GM18873 (cell line): ENCODE results near the gene DNMT1.
"Not testable (repeated sequence)": the region's sequence is repeated elsewhere in the genome, so short reads cannot be mapped to it uniquely, and the experiment has no call there.

Experiments used
- ATAC-seq: cut with Tn5 transposase; IDR thresholded peaks from one replicate; pipeline ENCODE4 v1.9.1; 2021; ENCODE audit warnings: mild to moderate bottlenecking, moderate library complexity, moderate number of reproducible peaks; ENCODE audit not compliant: unreplicated experiment, low FRiP score

The DNMT1 gene

DNA sequence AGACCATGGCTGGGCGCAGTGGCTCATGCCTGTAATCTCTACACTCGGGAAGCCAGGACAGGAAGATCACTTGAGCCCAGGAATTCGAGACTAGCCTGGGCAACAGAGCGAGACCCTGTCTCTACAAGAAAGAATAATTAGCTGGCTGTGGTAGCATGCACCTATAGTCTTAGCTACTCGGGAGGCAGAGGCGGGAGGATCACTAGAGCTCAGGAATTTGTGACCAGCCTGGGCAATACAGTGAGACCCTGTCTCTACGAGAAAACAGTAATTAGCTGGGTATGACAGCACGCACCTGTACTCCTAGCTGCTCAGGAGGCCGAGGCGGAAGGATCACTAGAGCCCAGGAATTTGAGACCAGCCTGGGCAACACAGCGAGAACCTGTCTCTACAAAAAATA is 7.4 kb downstream of the DNMT1 start:
- no peak for ATAC-seq

DNA sequence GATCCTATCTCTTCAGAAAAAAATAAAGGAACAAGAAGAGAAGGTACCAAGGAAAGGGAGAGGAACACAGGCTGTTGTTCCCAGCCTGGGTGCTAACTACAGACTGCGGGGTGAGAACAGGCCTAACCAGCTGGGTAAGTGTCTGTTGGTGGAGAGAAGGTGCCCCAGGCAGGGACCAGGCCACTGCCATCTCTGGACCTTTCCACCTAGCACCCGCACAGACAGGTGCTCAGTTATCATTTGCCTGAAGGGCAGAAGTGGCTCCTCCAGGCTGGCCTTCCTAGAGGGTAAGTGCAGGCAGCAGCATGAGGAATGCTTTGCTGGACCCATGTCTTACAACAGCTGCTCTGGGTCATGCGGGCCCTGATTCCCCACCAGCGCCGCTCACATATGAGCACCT is 10.1 kb downstream of the DNMT1 start:
- ATAC-seq, result no peak

DNA sequence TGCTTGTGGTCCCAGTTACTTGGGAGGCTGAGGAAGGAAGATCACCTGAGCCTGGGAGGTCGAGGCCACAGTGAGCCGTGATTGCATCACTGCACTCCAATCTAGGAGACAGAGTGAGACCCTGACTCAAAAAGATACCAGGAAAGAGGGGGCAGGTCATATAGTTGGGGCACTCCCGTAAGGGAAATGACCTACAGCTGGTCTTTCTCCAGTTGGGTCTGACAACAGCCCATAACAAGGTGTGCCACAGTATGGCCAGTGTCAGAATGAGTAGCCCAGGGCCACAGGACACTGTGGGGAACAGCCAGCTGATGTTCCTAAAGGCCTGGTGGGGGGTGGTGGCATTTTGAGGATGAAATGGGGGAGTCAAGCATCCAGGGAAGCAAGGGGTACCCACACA is 10.8 kb downstream of the DNMT1 start:
- no peak for ATAC-seq

DNA sequence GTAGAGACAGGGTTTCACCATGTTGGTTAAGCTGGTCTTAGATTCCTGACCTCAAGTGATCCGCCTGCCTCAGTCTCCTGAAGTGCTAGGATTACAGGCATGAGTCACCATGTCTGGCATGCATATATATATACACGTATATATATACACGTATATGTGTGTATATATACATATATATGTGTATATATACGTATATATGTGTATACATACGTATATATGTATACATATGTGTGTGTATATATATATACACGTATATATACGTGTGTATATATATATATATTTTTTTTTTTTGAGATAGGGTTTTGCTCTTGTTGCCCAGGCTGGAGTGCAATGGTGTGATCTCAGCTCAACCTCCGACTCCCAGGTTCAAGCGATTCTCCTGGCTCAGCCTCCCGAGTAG is 11.9 kb downstream of the DNMT1 start:
- ATAC-seq, result no peak

DNA sequence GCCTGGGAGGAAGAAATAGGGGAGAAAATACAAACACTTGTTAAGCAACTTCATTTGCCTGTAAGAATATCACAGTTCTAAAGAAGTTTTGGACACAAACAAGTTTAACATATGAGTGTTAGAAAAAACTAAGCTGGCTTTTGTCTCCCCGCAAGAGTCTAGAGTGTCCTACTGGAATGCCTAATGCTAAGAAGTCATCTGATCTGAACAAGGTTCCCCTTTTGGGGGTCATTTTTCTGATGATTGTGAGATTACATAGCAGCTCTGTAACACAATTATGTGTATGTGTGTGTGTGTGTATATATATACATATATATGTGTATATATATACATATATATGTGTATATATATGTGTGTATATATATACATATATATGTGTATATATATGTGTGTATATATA is 12.7 kb downstream of the DNMT1 start:
- no peak for ATAC-seq

DNA sequence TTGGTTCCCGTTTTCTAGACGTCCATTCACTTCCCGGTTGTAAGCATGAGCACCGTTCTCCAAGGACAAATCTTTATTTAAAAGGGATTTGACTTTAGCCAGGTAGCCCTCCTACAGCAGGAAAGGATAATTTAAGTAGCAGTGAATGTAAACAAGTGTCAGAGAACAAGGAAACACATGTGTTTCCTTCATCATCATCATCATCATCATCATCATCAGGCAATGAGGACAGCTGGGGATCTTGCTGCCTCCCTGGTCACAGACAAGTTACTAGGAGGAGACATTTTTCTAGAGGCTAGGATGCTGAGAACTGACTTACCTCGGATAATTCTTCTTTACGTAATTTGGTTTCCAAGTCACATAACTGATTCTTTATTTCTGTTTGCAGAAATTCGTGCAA is 14.3 kb downstream of the DNMT1 start:
- ATAC-seq, result no peak

DNA sequence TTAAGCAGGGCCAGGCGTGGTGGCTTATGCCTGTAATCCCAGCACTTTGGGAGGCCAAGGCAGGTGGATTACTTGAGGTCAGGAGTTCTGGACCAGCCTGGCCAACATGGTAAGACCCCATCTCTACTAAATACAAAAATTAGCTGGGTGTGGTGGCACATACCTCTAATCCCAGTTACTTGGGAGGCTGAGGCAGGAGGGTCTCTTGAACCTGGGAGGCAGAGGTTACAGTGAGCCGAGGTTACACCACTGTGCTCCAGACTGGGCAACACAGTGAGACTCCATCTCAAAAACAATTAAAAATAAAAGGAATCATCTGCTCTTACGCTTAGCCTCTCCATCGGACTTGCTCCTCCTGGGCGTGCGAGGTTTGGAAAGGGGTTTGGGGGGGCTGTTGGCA is 14.7 kb downstream of the DNMT1 start:
- not testable (repeated sequence) for ATAC-seq

DNA sequence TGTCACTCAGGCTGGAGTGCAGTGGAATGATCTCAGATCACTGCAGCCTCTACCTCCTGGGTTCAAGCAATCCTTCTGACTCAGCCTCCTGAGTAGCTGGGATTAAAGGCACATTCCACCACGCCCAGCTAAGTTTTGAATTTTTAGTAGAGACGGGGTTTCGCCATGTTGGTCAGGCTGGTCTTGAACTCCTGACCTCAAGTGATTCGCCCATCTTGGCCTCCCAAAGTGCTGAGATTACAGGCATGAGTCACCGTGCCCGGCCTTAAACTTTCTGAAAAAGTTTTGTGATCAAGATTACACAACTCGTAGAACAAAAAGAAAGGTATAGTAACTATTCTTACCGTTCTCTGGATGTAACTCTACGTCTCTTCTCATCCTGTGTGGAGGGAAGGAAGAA is 21.2 kb downstream of the DNMT1 start:
- no peak for ATAC-seq

DNA sequence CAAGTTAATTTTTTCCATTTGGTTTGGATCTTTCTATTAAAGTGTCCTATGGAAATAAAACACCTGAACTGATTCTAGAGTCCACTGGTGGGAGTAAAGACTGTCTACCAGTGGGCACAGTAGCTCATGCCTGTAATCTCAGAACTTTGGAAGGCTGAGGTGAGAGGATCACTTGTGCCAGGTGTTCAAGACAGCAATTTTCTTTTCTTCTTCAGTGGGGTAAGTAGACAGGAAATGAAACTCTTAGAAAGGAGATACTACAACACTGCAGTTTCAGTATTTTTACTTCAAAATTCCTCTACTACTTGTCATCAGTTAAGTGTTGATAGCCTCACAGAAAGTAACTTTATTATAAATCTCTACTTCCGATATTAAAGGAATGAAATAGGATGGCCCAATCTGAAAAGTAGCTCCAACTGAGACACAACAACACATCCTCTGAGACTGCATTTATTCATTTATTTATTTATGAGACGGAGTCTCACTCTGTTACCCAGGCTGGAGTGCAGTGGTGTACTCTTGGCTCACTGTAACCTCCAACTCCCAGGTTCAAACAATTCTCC is 26.3 kb downstream of the DNMT1 start:
- ATAC-seq, result no peak

DNA sequence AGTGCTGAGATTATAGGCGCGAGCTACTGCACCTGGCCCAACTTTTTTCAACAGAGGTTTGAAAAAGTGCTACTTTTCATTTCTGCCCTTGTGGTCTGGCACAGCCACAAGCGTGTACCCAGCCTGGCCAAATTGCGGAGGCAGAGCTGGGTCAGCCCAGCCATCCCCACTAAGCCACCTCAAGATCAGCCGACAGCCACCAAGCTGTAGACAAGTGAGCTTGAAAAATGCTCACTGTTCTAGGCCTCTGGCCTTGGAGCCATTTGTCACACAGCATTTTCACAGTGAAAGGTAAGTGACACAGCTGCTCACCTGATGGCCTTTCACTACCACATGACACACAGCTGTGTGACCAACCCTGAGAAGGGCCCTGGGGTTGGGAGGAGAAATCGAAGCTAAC is 27.3 kb downstream of the DNMT1 start:
- ATAC-seq, result no peak

DNA sequence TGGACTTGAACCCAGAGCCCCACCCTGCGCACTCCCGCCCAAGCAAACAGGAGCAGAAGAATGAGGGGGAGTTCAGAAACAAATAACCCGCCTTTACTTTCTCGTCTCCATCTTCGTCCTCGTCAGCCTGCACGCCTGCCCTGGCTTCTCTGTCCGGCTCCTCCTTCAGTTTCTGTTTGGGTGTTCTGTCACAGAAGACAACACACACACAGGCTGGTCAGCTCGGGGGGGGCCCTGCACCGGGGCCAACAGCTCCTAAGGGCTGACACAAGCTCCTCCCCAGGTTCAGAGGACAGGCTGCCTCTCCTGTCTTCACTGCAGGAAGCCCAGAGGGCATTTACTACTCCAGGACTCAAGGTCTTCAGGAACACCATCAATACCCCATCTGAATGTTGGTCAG is 28.3 kb downstream of the DNMT1 start:
- ATAC-seq, result not testable (repeated sequence)

DNA sequence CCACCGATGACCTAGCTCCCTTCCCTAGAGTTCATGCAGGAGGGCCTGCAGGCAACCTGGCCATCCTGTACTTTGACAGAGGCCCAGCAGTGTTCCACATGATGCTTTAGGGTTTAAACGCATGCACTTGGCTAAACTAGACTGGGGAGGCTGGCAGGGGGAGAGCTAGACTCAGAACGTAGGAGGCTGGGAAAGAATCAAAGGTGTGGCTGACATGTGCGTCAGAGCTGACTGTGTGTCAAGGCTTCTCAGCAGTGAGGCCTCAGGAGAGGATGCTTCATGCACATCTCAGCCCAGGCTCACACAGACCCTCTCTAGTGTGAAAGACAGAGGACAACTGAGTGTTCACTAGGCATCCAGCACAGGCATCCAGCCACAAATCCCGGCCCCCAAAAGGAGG is 28.7 kb downstream of the DNMT1 start:
- no peak for ATAC-seq

DNA sequence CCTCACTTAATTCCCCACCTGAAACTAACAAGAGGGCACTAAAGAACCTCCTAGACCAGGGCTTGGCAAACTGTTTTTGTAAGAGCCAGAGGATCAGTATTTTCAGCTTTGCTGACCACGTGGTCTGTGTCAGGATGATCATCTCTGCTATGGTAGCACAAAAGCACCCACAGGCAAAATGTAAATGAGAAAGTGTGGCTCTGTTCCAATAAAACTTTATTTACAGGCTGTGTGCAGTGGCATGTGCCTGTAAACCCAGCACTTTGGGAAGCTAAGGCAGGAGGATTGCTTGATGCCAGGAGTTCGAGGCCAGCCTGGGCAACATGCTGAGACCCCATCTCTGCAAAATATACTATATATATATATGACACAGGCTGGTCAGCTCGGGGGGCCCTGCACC is 31.2 kb downstream of the DNMT1 start:
- ATAC-seq, result no peak

DNA sequence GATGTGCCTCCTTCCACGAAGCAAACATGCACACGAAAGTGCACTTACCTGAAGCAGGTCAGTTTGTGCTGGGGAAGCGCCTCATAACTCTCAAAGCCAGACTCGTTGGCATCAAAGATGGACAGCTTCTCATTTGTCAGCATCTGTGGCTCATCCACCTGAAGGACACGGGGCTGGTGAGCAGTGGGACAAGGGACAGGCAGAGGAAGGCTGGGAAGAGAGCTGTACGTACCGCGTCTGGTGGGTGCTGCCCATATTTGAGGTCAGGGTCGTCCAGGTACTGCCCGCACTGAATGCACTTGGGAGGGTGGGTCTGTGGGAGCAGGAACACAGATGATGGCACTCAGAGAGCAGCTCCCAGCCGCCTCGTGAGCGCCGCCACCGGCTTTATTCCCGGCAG is 35.1 kb downstream of the DNMT1 start:
- no peak for ATAC-seq

DNA sequence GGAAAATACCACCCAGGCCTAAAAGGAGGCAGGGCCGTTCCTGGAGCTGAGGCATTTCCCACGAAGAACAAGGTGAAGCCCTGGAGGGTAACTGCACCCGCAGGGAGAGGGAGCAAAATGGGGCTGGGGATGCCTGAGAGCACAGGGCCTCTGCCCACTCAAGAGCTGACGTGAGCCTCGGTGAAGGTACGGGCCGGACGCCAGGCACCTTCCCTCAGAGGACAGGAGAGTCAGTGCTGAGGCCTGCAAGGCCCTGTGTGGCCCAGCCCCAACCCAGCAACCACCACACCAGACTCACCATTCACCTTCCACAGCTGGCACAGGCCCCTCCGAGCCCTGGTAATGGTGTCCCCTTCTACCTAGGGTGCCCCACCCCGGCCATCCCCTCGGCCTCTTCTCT is 36.3 kb downstream of the DNMT1 start:
- ATAC-seq, result no peak

DNA sequence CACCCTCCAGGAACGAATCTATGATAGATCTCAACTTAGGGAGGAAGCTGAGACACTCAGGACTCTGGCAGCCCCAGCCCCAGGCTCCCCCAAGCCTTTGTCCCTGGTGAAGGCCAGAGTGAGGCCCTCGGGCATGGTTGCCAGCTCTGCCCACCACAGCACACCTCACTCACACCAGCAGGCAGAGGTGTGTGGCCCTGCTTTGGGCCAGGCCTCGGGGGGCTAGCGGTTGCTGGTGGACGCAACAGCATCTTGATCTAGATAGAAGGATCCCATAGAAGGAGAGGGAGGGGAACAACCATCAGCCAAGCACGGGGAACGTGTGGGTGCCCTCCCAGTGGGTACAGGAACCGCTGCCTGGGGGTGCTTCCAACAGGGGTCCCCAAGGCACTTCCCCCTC is 36.7 kb downstream of the DNMT1 start:
- no peak for ATAC-seq

DNA sequence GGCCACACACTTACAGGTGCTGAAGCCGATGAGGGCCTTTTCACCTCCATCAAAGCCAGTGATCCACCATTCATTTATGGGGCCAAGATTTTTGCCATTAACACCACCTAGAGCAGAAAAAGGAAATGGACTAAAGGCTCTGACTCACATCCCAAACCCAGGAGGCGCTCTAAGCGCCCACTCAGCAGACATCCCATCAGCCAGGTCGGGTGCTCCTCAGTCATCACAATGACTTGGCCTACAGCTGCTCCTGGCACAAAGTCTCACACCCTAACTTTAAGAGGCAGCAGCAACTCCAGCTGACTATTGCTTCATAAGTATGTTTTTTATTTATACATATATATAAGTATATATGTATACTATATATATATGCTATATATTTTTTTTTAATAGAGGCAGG is 38.9 kb downstream of the DNMT1 start:
- ATAC-seq, result no peak

DNA sequence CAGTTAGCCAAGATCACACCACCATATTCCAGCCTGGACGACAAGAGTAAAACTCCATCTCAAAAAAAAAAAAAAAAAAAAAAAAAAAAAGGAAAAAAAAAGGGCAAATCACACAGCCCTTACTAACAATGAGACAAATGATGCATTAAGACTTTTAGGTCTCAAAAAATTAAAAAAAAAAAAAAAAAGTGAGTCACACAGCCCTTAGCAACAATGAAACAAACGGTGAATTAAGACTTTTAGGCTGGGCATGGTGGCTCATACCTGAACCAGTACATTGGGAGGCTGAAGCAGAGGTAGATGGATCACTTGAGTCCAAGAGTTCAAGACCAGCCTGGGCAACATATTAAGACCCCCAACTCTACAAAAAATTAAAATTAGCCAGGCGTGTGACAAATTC is 42.7 kb downstream of the DNMT1 start:
- no peak for ATAC-seq

DNA sequence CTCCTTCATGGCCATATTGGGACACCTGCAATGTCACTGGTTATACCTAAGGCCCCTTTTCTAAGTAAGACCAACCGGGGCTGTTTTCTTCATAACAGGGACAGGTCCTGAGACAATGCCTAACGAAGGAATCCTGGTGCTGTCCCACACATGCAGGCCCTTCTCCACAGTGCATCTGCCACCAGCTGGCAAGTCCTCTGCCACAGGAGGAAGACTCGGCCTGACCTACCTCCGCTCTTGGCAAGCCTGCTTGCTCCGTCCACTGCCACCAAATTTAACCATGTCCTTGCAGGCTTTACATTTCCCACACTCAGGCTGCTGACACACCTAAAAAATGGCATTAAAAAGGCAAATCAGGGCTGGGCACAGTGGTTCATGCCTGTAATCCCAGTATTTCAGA is 43.2 kb downstream of the DNMT1 start:
- ATAC-seq, result no peak

DNA sequence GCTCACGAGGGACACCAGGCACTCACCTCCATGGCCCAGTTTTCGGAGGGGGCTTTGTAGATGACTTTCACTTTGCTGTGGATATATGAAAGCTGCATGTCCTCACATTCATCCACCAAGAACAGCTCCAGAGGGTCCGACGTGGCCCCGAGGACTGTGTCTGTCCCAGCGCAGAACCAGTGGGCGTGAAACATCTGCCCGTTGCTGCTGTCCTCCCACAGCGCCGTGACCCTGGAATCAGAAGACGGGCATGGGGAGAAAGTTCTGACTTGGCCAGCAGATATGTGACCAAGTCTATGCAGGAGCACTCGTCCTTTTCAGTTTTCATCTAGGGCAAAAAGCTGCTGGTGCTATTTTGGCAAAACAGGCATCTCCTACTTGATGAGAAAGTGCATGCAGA is 45.3 kb downstream of the DNMT1 start:
- ATAC-seq, result no peak

DNA sequence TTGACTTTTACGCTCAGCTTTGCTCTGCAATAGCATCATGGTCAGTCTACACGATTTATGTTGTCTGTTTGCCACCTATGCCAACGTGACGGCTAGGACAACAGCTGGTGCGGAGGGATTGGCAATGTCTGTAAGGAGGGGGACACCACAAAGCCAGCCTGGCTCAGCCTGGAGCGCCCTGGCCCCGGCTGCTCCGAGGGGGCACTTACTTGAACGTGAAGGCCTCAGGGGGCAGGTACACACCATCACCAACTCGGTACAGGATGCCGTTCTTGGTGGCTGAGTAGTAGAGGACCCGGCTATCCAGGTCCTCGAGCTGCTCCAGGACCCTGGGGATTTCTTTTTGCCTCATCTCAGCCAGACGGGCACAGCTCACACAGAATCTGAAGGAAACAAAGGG is 48.6 kb downstream of the DNMT1 start:
- ATAC-seq, result no peak

DNA sequence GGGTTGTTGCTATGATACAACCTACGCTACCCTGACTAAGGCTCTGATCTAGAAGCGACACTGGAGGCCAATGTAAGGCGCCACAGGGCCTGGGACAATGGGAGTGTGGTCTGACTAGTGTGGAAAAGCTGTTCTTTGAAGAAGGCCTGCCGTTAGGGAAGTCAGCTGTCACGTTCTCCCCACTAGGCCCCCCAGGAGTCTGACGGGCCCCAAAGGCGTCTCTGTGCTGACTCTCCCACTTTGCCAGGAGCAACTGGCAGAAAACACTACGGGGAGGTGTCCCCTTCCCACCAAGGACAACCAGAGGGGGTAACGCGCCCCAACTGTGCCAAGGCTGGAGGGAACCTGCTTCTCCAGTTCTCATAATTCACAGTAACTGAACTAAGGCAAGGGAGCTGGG is 49.7 kb downstream of the DNMT1 start:
- no peak for ATAC-seq

DNA sequence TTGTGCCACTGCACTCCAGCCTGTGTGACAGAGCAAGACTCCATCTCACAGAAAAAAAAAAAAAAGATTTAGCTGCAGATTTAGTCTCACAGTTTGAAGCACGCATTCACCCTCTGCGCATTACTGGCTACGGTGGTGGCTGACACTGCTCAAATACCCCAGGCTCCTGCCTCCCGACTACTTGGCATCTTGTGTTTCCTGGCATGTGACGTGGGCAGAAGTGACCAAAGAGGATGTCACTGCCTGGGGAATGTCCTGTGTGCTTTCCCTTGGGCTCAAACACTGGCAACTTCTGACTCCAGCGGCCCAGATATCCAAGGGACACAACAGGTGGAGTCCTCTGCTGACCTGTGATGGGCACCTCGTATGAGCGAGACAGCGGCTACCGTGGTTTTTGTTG is 50.4 kb downstream of the DNMT1 start:
- ATAC-seq, result no peak
